Pancreas (tissue), 10 donors: ENCODE data around the gene CBFB. TPM values are rescaled to one million over a fixed set of nuclear protein-coding genes. Genes with fewer than 3 reads are reported as not detected.
A peak's percentile ranks its signal among the peaks of the same experiment; 100 is the strongest.

Experiments
- ATAC-seq, 4 donors: fragments of 200-7000 bp; cut with Tn5 transposase; one replicate each; pipeline versions ENCODE4 v1.8.0 to v1.9.1; 2020; ENCODE audit warnings: mild to moderate bottlenecking in 4 of 4, moderate library complexity in 4 of 4
- DNase-seq, 6 donors: peaks; one replicate each; pipeline ENCODE4 v3.0.0-alpha.2; 2020
- FAIRE-seq: peaks from 2 replicates; lab custom pipeline; 2012; peaks lifted over from hg19 to GRCh38; lab: Jason Lieb, UNC
- H3K27ac ChIP-seq, 4 donors: fragments of 200-600 bp; sonication (generic); 1 replicate in 3 of 4; 2 replicates in 1 of 4; pipeline versions ENCODE4 v1.5.0 to v1.8.0; 2020
- H3K27me3 ChIP-seq, 4 donors: fragments of 200-600 bp; one replicate each; pipeline ENCODE4 v1.8.0; 2021
- H3K36me3 ChIP-seq, 3 donors: fragments of 200-600 bp; sonication (generic) in 1 of 3; one replicate each; pipeline versions ENCODE4 v1.5.0 to v1.8.0; 2020 to 2021
- H3K4me1 ChIP-seq, 3 donors: fragments of 200-600 bp; one replicate each; pipeline ENCODE4 v1.8.0; 2021
- H3K4me3 ChIP-seq, 4 donors: fragments of 200-600 bp; sonication (generic) in 2 of 4; one replicate each; pipeline versions ENCODE4 v1.5.0 to v1.8.0; 2020 to 2021
- H3K9me3 ChIP-seq, 4 donors: fragments of 200-600 bp; one replicate each; pipeline ENCODE4 v1.8.0; 2021
- CTCF ChIP-seq, 4 donors: fragments of 200-600 bp; sonication (generic) in 3 of 4; IDR thresholded peaks; one replicate each; pipeline versions ENCODE4 v1.5.0 to v1.8.0; 2021; ENCODE audit warnings: antibody characterized with exemption in 4 of 4
- whole genome bisulfite sequencing, 2 donors: extraction: QIAGEN DNeasy Blood & Tissue Kit; methylation state at CpG; one replicate each; pipeline ENCODE4 v1.1.7; 2013; 5-methylcytosine and 5-hydroxymethylcytosine counted together
- intact Hi-C, 3 donors: fragments of 100-400 bp; cut with DNase I; formaldehyde crosslinking; loops; one replicate each; pipeline versions ENCODE4 v1.11.1 to v1.14.2; 2022
- polyA plus RNA-seq, 2 donors: library from polyadenylated mRNA; stranded (reverse); fragments of 200-250 nt; gene quantifications; one replicate each; pipeline ENCODE4 v1.2.3, GENCODE V29; 2013
- total RNA-seq, 6 donors: library from RNA; stranded (reverse); fragmentation: NEBNext Ultra II Directional in 4 of 6; extraction: Animal tissue kit (Norgen Biotek cat#: 25700) in 4 of 6; gene quantifications; one replicate each; pipeline versions ENCODE4 v1.2.1 to v1.2.4, GENCODE V29; 2021 to 2023
- donor health status: healthy with polysubstance abuse.
- donor health status: DM: no; HTN: no; CAD: no; lungs with moderate emphysema.
- donor health status: DM: no; HTN: no; CAD: no.
- donor health status: control.
- donor health status: control.
- donor health status: Bipolar disorder and iron deficiency.
- donor health status: DM: yes; HTN: yes; CAD: no.
- donor health status: DM: no; HTN: no; CAD: no.
- donor health status: DM: no; HTN: no; CAD: no.
- donor health status: DM: yes; HTN: yes; CAD: no.

CBFB gene
- total RNA-seq (10 to 100 TPM; 13.1 to 27.0 (median 20.1) TPM), polyA plus RNA-seq (10 to 100 TPM; 11.5 to 19.7 TPM)

GRCh38 chr16:67028696-67029253 lies at the start of gene CBFB:
Gene CBFB (plus strand): TSS chr16:67029149. CDS start chr16:67029408, 259 bp downstream.
- FAIRE-seq (no peak), ATAC-seq (peak; percentile 93 to 96 (median 94)), DNase-seq (peak; percentile 92 to 97 (median 93))
- Histone ChIP-seq H3K27me3 (no peaks in the 10 kb centered on the region), H3K4me3 (peak within 1 kb of the TSS; percentile 78 to 97 (median 89)), H3K27ac (peak within 1 kb of the TSS; percentile 91 to 96 (median 95)), H3K4me1 (peaks cover 0 to 17% (median 0%) of the 10 kb centered on the region in 3 donors), H3K36me3 (no peaks in the 10 kb centered on the region), H3K9me3 (no peaks in the 10 kb centered on the region)
- intact Hi-C loops, result no loop called here
- no peak for TF ChIP-seq CTCF (IDR thresholded peaks at IDR 0.05)
- WGBS, 2 donors, result 0 to 1% methylated on average over 29 to 66 of the region's 69 CpGs

GRCh38 chr16:66983033-66983432 lies 45.9 kb upstream of the CBFB start:
- no peak overlapping the region for H3K27ac ChIP-seq
- no peaks in the 10 kb centered on the region for H3K27me3 ChIP-seq
- DNase-seq, result no peak
- WGBS, 2 donors, result 84 to 92% methylated on average over 9 of the region's 9 CpGs
- intact Hi-C loops, result no loop called here
- no peak for TF ChIP-seq CTCF (IDR thresholded peaks at IDR 0.05)
- H3K4me1 ChIP-seq, result no peaks in the 10 kb centered on the region
- H3K36me3 ChIP-seq, result no peaks in the 10 kb centered on the region
- H3K4me3 ChIP-seq, result no peak overlapping the region
- FAIRE-seq, result no peak
- no peaks in the 10 kb centered on the region for H3K9me3 ChIP-seq
- ATAC-seq, result no peak

- Histone ChIP-seq H3K9me3 (no peaks in the 10 kb centered on the region), H3K36me3 (no peaks in the 10 kb centered on the region), H3K27ac (no peak overlapping the region), H3K4me1 (no peaks in the 10 kb centered on the region), H3K27me3 (no peaks in the 10 kb centered on the region), H3K4me3 (no peak overlapping the region)
- intact Hi-C loops, result no loop called here
- 81% methylated on average over 4 of the region's 4 CpGs for WGBS, 2 donors
- FAIRE-seq (no peak), ATAC-seq (no peak), DNase-seq (no peak)
- TF ChIP-seq CTCF (IDR thresholded peaks at IDR 0.05), result no peak
Observed at GRCh38 chr16:66984892-66985311, 44.0 kb upstream of the CBFB start.

GRCh38 chr16:66986559-66986958 lies 42.4 kb upstream of the CBFB start:
- FAIRE-seq (no peak), DNase-seq (no peak), ATAC-seq (no peak)
- 86 to 87% methylated on average over 6 of the region's 6 CpGs for WGBS, 2 donors
- TF ChIP-seq CTCF (IDR thresholded peaks at IDR 0.05), result no peak
- H3K9me3 ChIP-seq, result no peaks in the 10 kb centered on the region
- H3K4me1 ChIP-seq, result no peaks in the 10 kb centered on the region
- no peak overlapping the region for H3K4me3 ChIP-seq
- intact Hi-C loops, result no loop called here
- H3K27me3 ChIP-seq, result no peaks in the 10 kb centered on the region
- no peak overlapping the region for H3K27ac ChIP-seq
- H3K36me3 ChIP-seq, result no peaks in the 10 kb centered on the region

- no peaks in the 10 kb centered on the region for H3K9me3 ChIP-seq
- H3K27me3 ChIP-seq, result no peaks in the 10 kb centered on the region
- DNase-seq (no peak), FAIRE-seq (no peak), ATAC-seq (peak; percentile 45 to 79 (median 62))
- H3K36me3 ChIP-seq, result no peaks in the 10 kb centered on the region
- H3K4me1 ChIP-seq, result no peaks in the 10 kb centered on the region
- no peak within 1 kb of the TSS for H3K27ac ChIP-seq
- WGBS, 2 donors, result 59 to 60% methylated on average over 11 of the region's 11 CpGs
- intact Hi-C loops, result no loop called here
- H3K4me3 ChIP-seq, result no peak within 1 kb of the TSS
- no peak for TF ChIP-seq CTCF (IDR thresholded peaks at IDR 0.05)
Observed at GRCh38 chr16:66988197-66988788, 40.7 kb upstream of the CBFB start, which contains the start of gene CES4A. Gene CES4A (plus strand): TSS chr16:66988589. CDS start chr16:66988773, 184 bp downstream.
